IPS-20b (cell line): ENCODE data around the gene NUDT8.
"Not testable (repeated sequence)": the region's sequence is repeated elsewhere in the genome, so short reads cannot be mapped to it uniquely, and the experiment has no call there.

ENCODE experiments used
- H3K27ac ChIP-seq: one replicate; pipeline ENCODE4 v1.5.1; 2013; ENCODE audit warnings: low read length
- H3K27me3 ChIP-seq: 2 replicates; pipeline ENCODE4 v1.6.1; 2013; ENCODE audit warnings: mild to moderate bottlenecking, low read length, inconsistent platforms; ENCODE audit not compliant: insufficient read depth
- H3K36me3 ChIP-seq: 2 replicates; pipeline ENCODE4 v1.6.1; 2013; ENCODE audit warnings: low read depth, mild to moderate bottlenecking, inconsistent platforms, low read length, moderate library complexity; ENCODE audit not compliant: insufficient read depth
- H3K4me1 ChIP-seq: 2 replicates; pipeline ENCODE4 v1.6.1; 2013; ENCODE audit warnings: mild to moderate bottlenecking, control low read depth, inconsistent platforms, low read length, moderate library complexity; ENCODE audit not compliant: insufficient read depth
- H3K4me3 ChIP-seq: 2 replicates; pipeline ENCODE4 v1.5.1; 2013; ENCODE audit warnings: mild to moderate bottlenecking, low read length, inconsistent platforms
- H3K9ac ChIP-seq: 2 replicates; pipeline ENCODE4 v1.6.1; 2013; ENCODE audit warnings: low read depth, mild to moderate bottlenecking, inconsistent platforms, low read length, moderate library complexity
- H3K9me3 ChIP-seq: 2 replicates; pipeline ENCODE4 v1.6.1; 2013; ENCODE audit warnings: mild to moderate bottlenecking, low read depth, low read length, inconsistent platforms; ENCODE audit not compliant: insufficient read depth

Gene NUDT8

DNA sequence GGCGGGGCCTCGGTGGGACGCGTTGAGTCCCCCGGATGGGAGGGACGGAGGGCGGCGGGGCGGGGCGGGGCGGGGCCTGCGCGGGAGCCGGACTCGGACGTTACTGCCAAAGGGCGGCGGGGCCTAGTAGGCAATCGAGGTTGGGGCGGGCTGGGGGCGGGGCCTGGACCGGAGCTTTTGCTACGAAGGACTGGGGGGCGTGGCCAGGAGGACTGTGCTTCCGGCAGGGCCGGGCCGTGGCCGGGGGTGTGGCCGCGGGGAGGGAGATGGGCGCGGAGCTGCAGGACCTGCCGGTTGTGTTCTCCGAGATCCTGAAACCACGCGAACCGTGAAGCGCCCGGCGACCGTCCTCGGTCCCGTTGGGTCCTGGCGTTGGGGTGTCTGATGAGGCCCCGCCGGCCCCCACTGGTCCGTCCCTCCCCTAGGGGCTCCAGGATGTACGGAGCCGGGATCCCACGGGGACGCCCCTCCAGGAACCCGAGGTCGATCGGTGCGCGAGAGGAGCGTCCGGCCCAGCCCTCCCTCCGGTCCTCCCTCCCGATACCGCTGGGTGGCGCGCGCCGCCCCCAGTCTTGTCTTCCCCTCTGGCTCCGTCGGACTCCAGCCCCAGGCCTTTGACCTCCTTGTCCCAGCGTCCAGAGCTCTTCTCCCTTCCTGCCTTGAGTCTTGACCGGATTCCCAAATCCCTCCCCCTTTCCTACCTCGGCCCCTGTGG, 648 bp upstream of the NUDT8 start:
- peak overlapping the region; percentile 81 for H3K4me3 ChIP-seq
- peak overlapping the region; percentile 41; the same call in 1 of the 2 replicates for H3K9ac ChIP-seq
- H3K4me1 ChIP-seq: peaks cover 4% of the 10 kb centered on the region; the same call in 1 of the 2 replicates
- H3K27me3 ChIP-seq: no peaks in the 10 kb centered on the region
- peak overlapping the region; percentile 32 for H3K27ac ChIP-seq
- peaks cover 8% of the 10 kb centered on the region; the same call in 1 of the 2 replicates for H3K36me3 ChIP-seq
- no peaks in the 10 kb centered on the region for H3K9me3 ChIP-seq

DNA sequence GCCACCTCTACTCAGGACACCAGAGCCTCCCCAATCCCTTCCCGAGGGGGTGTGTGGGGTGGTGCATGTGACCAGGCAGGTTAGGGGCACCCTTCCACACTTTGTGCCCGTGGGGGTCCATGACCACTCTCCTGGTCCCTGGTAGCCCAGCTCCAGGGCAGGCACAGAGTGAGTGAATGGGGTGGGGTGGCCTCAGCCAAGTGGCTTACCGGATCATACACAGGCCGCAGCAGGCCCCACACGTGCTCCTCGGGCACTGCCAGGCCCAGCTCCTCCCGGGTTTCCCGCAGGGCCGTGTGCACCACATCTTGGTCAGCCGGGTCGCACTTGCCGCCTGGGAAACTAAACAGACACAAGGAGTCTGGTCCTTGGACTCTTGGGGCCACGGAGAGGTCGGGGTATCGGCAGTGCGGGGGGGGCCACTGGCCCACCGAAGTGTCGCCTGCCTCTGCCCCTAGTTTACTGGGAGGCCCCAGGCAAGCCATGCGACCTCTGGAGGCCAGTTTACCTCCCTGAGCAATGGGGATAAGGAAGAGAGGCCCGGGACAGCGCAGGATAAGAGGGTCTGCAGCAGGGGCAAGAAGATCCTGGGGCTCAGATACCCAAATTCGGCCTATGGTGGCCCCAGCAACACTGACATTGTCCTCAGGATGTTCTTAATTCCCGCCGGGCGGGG, 889 bp downstream of the NUDT8 start:
- Histone ChIP-seq H3K9me3 (no peaks in the 10 kb centered on the region), H3K9ac (no peak overlapping the region; the same call in 1 of the 2 replicates), H3K4me1 (peaks cover 4% of the 10 kb centered on the region; the same call in 1 of the 2 replicates)

DNA sequence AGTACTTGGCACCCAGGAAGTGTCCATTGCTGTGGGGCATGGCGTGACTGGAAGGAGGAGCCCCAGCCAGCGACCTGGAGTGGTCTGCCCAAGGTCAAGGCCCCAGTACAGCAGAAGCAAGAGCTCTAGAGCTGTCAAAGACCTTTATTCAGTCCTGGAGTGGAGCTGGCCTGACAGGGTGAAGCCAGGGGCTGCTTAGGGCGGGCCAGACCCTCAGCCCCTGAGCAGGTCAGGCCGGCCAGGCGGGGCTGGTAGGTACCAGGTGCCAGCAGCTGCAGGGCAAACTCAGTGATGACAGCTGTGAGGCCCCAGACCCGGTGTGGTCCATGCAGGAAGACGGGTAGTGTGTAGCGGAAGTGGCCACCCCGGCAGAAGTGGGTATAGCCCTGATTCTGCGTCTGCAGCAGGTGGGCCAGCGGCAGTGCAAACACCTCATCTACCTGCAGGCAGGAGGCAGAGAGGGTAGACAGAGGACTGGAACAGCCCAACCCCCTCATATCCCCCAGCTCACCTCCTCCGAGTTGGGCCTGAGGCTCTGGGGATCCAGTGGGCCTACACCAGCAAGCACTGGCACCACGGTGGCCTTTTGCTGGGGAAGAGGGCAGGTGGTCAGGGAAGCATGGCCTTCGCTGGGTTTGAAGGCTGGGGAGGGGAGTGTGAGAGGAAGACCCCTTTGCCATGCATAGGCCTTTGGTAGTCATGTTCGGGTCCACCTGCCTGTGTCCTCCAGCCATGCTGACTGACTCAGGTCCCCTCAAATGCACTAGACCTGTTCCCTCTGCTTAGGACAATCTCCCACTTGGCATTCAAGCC, 1.7 kb downstream of the NUDT8 start:
- H3K27ac ChIP-seq: no peak overlapping the region
- H3K9ac ChIP-seq: no peak overlapping the region
- H3K4me1 ChIP-seq: peaks cover 4% of the 10 kb centered on the region; the same call in 1 of the 2 replicates
- peaks cover 8% of the 10 kb centered on the region; the same call in 1 of the 2 replicates for H3K36me3 ChIP-seq
- no peaks in the 10 kb centered on the region for H3K9me3 ChIP-seq
- H3K4me3 ChIP-seq: no peak overlapping the region
- no peaks in the 10 kb centered on the region; the same call in 1 of the 2 replicates for H3K27me3 ChIP-seq

More for the DNA sequence above, 889 bp downstream of the NUDT8 start:
- H3K27me3 ChIP-seq: no peaks in the 10 kb centered on the region; the same call in 1 of the 2 replicates
- H3K36me3 ChIP-seq: peaks cover 8% of the 10 kb centered on the region; the same call in 1 of the 2 replicates
- peak overlapping the region; percentile 72; the same call in 1 of the 2 replicates for H3K4me3 ChIP-seq
- H3K27ac ChIP-seq: no peak overlapping the region

DNA sequence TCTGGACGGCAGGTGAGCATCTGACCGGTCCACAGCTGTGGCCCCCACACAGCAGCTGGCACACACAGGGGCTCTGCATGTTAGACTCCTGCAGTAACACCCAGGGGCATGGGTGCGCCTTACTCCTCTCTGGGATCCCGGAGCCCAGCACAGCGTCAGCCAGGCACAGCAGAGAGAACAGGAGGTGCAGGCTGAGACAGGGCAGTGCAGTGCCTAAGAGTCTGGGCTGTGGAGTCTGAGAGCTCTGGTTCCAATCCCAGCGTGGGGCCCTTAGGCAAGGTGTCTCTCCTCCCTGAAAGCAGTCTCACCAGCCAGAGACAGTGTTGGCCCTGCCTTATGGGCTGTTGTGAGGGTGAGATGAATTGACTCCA, 2.3 kb downstream of the NUDT8 start:
- H3K4me3 ChIP-seq: no peak overlapping the region

DNA sequence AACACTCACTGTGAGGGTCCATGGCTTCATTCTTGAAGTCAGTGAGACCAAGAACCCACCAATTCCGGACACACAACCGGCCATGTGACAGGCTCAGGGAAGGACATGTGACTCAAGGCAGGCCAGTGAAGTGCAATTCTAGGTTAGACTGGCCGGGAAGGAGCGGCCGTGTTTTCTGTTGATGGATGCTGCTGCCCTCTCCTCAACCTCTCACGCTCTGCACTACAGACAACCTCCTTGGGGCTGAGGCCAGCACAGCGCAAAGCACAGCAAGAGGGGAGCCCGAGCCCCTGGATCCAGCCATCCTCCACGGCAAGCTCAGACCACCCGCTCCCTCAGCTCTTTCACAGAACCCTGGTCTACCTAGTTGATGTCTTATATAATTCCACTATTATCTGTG, 2.8 kb downstream of the NUDT8 start:
- H3K9ac ChIP-seq: no peak overlapping the region
- H3K27me3 ChIP-seq: no peaks in the 10 kb centered on the region; the same call in 1 of the 2 replicates
- no peak overlapping the region for H3K27ac ChIP-seq
- peaks cover 8% of the 10 kb centered on the region; the same call in 1 of the 2 replicates for H3K36me3 ChIP-seq
- H3K9me3 ChIP-seq: no peaks in the 10 kb centered on the region
- H3K4me3 ChIP-seq: no peak overlapping the region
- H3K4me1 ChIP-seq: peaks cover 4% of the 10 kb centered on the region; the same call in 1 of the 2 replicates

More for the DNA sequence above, 2.3 kb downstream of the NUDT8 start:
- no peak overlapping the region for H3K27ac ChIP-seq
- H3K36me3 ChIP-seq: peaks cover 8% of the 10 kb centered on the region; the same call in 1 of the 2 replicates
- H3K27me3 ChIP-seq: no peaks in the 10 kb centered on the region; the same call in 1 of the 2 replicates
- no peaks in the 10 kb centered on the region for H3K9me3 ChIP-seq
- H3K4me1 ChIP-seq: peaks cover 4% of the 10 kb centered on the region; the same call in 1 of the 2 replicates
- no peak overlapping the region for H3K9ac ChIP-seq

DNA sequence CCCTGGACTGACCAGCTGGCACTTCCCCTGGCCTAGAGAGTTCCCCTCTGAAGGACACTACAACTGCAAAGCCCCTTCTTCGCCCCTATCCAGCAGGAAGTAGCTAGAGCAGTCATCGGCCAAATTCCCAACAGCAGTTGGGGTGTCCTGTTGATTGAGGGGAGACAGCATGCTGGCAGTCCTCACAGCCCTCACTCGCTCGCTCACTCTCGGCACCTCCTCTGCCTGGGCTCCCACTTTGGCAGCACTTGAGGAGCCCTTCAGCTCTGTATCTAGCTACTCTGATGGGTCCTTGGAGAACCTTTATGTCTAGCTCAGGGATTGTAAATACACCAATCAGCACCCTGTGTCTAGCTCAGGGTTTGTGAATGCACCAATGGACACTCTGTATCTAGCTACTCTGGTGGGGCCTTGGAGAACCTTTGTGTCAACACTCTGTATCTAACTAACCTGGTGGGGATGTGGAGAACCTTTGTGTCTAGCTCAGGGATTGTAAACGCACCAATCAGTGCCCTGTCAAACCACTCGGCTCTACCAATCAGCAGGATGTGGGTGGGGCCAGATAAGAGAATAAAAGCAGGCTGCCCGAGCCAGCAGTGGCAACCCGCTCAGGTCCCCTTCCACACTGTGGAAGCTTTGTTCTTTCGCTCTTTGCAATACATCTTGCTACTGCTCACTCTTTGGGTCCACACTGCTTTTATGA, 3.5 kb downstream of the NUDT8 start:
- H3K9me3 ChIP-seq, H3K4me1 ChIP-seq, H3K9ac ChIP-seq, H3K4me3 ChIP-seq, H3K36me3 ChIP-seq, H3K27ac ChIP-seq, H3K27me3 ChIP-seq: not testable (repeated sequence)

DNA sequence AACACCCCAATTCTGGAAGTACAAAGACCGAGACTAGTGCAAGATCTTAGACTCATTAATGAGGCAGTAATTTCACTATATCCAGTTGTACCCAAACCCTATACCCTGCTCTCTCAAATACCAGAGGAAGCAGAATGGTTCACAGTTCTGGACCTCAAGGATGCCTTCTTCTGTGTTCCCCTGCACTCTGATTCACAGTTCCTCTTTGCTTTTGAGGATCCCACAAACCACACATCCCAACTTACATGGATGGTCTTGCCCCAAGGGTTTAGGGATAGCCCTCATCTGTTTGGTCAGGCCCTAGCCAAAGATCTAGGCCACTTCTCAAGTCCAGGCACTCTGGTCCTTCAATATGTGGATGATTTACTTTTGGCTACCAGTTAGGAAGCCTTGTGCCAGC, 5.9 kb downstream of the NUDT8 start:
- not testable (repeated sequence) for H3K4me1 ChIP-seq

DNA sequence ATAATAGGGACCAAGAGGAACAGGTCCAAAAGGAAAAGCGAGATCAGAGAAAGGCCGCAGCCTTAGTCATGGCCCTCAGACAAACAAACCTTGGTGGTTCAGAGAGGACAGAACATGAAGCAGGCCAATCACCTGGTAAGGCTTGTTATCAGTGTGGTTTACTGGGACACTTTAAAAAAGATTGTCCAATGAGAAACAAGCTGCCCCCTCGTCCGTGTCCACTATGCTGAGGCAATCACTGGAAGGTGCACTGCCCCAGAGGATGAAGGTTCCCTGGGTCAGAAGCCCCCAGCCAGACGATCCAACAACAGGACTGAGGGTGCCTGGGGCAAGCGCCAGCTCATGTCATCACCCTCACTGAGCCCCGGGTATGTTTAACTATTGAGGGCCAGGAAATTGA, 6.8 kb downstream of the NUDT8 start:
- H3K9me3 ChIP-seq, H3K9ac ChIP-seq, H3K36me3 ChIP-seq, H3K4me1 ChIP-seq, H3K4me3 ChIP-seq, H3K27ac ChIP-seq: not testable (repeated sequence)
- peaks cover 24% of the 10 kb centered on the region for H3K27me3 ChIP-seq

More for the DNA sequence above, 5.9 kb downstream of the NUDT8 start:
- not testable (repeated sequence) for H3K36me3 ChIP-seq, H3K4me3 ChIP-seq, H3K27ac ChIP-seq, H3K9ac ChIP-seq, H3K9me3 ChIP-seq
- H3K27me3 ChIP-seq: peaks cover 15% of the 10 kb centered on the region; the same call in 1 of the 2 replicates

DNA sequence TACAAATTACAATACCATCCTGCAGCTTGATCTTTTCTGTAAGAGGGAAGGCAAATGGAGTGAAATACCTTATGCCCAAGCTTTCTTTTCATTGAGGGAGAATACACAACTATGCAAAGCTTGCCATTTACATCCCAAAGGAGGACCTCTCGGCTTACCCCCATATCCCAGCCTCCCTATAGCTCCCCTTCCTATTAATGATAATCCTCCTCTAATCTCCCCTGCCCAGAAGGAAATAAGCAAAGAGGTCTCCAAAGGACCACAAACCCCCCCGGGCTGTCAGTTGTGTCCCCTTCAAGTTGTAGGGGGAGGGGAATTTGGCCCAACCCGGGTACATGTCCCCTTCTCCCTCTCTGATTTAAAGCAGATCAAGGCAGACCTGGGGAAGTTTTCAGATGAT, 7.8 kb downstream of the NUDT8 start:
- not testable (repeated sequence) for H3K36me3 ChIP-seq, H3K27ac ChIP-seq, H3K9me3 ChIP-seq, H3K4me1 ChIP-seq
- H3K9ac ChIP-seq: peak overlapping the region; percentile 71; the same call in 1 of the 2 replicates
- H3K4me3 ChIP-seq: peak overlapping the region; percentile 91
- H3K27me3 ChIP-seq: peaks cover 34% of the 10 kb centered on the region

DNA sequence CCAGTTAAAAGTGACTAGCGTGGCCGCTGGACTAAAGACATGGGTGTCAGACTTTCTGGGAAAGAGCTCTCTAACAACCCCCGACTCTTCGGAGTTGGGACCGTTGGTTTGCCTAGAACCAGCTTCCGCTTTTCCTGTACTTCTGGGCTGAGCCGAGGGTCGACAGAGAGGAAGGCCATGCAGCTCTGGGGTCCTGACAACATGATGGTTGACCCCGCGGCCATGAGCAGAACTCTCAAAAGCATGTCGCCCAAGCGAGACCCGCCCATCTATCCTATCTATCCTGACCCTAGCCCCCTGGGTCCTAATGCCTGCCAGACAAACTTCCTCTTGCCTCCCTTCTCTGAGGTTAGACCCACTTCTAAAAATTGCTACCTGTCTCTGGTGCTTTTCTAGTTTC, 9.1 kb downstream of the NUDT8 start:
- Histone ChIP-seq H3K4me1 (peaks cover 11% of the 10 kb centered on the region; the same call in 1 of the 2 replicates), H3K4me3 (peak overlapping the region; percentile 91), H3K9ac (peak overlapping the region; percentile 71), H3K27me3 (peaks cover 46% of the 10 kb centered on the region)
- not testable (repeated sequence) for H3K27ac ChIP-seq, H3K9me3 ChIP-seq, H3K36me3 ChIP-seq
